ENCODE results near the gene FGF22. TPM values are rescaled to one million over a fixed set of nuclear protein-coding genes. Genes with fewer than 3 reads are reported as not detected.

The FGF22 gene
- total RNA-seq, 1 donor, result not detected

- no peak for TF ChIP-seq CTCF (IDR thresholded peaks at IDR 0.05; ENCODE audit: extremely low read depth, low read depth, low read length)
- H4K20me1 ChIP-seq (ENCODE audit: insufficient read depth, low read length), result peaks cover 14% of the 10 kb centered on the region
- no peaks in the 10 kb centered on the region for H3K79me2 ChIP-seq (ENCODE audit: insufficient read depth, low read length)
- no peak for DNase-seq (ENCODE audit: insufficient read length, low spot score, missing footprints)
- no peaks in the 10 kb centered on the region for H3K27me3 ChIP-seq (ENCODE audit: insufficient read depth, low read length)
- no peak overlapping the region for H2AFZ ChIP-seq (ENCODE audit: low read length)
- peaks cover 6% of the 10 kb centered on the region for H3K4me1 ChIP-seq (ENCODE audit: insufficient read depth, low read length)
- H3K4me2 ChIP-seq (ENCODE audit: insufficient read depth, low read length), result no peak overlapping the region
- no peak overlapping the region for H3K4me3 ChIP-seq (ENCODE audit: insufficient read depth, low read length)
- H3K36me3 ChIP-seq (ENCODE audit: insufficient read depth, low read length), result peaks cover 14% of the 10 kb centered on the region
- no peak overlapping the region for H3K27ac ChIP-seq (ENCODE audit: low read depth, low read length)
- H3K9me3 ChIP-seq (ENCODE audit: low read depth, low read length), result no peaks in the 10 kb centered on the region
These were observed 17.0 kb upstream of the FGF22 start for GRCh38 chr19:622666-623065.

GRCh38 chr19:623175-623916 lies 16.3 kb upstream of the FGF22 start:
- no peak for DNase-seq (ENCODE audit: insufficient read length, low spot score, missing footprints)
- Histone ChIP-seq H3K36me3 (ENCODE audit: insufficient read depth, low read length) (peaks cover 19% of the 10 kb centered on the region), H3K27me3 (ENCODE audit: insufficient read depth, low read length) (no peaks in the 10 kb centered on the region), H3K27ac (ENCODE audit: low read depth, low read length) (peak overlapping the region; percentile 69), H3K4me3 (ENCODE audit: insufficient read depth, low read length) (no peak overlapping the region), H3K4me1 (ENCODE audit: insufficient read depth, low read length) (peaks cover 6% of the 10 kb centered on the region), H3K4me2 (ENCODE audit: insufficient read depth, low read length) (peak overlapping the region; percentile 28), H3K9me3 (ENCODE audit: low read depth, low read length) (no peaks in the 10 kb centered on the region), H2AFZ (ENCODE audit: low read length) (no peak overlapping the region), H3K79me2 (ENCODE audit: insufficient read depth, low read length) (no peaks in the 10 kb centered on the region), H4K20me1 (ENCODE audit: insufficient read depth, low read length) (peaks cover 19% of the 10 kb centered on the region)
- TF ChIP-seq CTCF (IDR thresholded peaks at IDR 0.05; ENCODE audit: extremely low read depth, low read depth, low read length), result no peak

GRCh38 chr19:623974-624373 lies 15.7 kb upstream of the FGF22 start:
- DNase-seq (ENCODE audit: insufficient read length, low spot score, missing footprints), result peak; percentile 99
- Histone ChIP-seq H3K27me3 (ENCODE audit: insufficient read depth, low read length) (no peaks in the 10 kb centered on the region), H3K27ac (ENCODE audit: low read depth, low read length) (peak overlapping the region; percentile 69), H3K36me3 (ENCODE audit: insufficient read depth, low read length) (peaks cover 21% of the 10 kb centered on the region), H2AFZ (ENCODE audit: low read length) (no peak overlapping the region), H3K9me3 (ENCODE audit: low read depth, low read length) (no peaks in the 10 kb centered on the region), H3K79me2 (ENCODE audit: insufficient read depth, low read length) (no peaks in the 10 kb centered on the region), H3K4me3 (ENCODE audit: insufficient read depth, low read length) (no peak overlapping the region), H3K4me1 (ENCODE audit: insufficient read depth, low read length) (peaks cover 6% of the 10 kb centered on the region), H4K20me1 (ENCODE audit: insufficient read depth, low read length) (peaks cover 19% of the 10 kb centered on the region), H3K4me2 (ENCODE audit: insufficient read depth, low read length) (peak overlapping the region; percentile 28)
- no peak for TF ChIP-seq CTCF (IDR thresholded peaks at IDR 0.05; ENCODE audit: extremely low read depth, low read depth, low read length)

- Histone ChIP-seq H3K4me2 (ENCODE audit: insufficient read depth, low read length) (no peak overlapping the region), H3K79me2 (ENCODE audit: insufficient read depth, low read length) (no peaks in the 10 kb centered on the region), H3K4me1 (ENCODE audit: insufficient read depth, low read length) (peaks cover 6% of the 10 kb centered on the region), H2AFZ (ENCODE audit: low read length) (no peak overlapping the region), H3K27ac (ENCODE audit: low read depth, low read length) (peak overlapping the region; percentile 69), H3K27me3 (ENCODE audit: insufficient read depth, low read length) (no peaks in the 10 kb centered on the region), H4K20me1 (ENCODE audit: insufficient read depth, low read length) (peaks cover 19% of the 10 kb centered on the region), H3K36me3 (ENCODE audit: insufficient read depth, low read length) (peaks cover 17% of the 10 kb centered on the region), H3K4me3 (ENCODE audit: insufficient read depth, low read length) (no peak overlapping the region), H3K9me3 (ENCODE audit: low read depth, low read length) (no peaks in the 10 kb centered on the region)
- DNase-seq (ENCODE audit: insufficient read length, low spot score, missing footprints), result no peak
- no peak for TF ChIP-seq CTCF (IDR thresholded peaks at IDR 0.05; ENCODE audit: extremely low read depth, low read depth, low read length)
These were observed 15.1 kb upstream of the FGF22 start for GRCh38 chr19:624433-625109.
